Measurements from ENCODE around the gene KIF23. TPM values are rescaled to one million over a fixed set of nuclear protein-coding genes. Genes with fewer than 3 reads are reported as not detected.

Gene KIF23
- polyA plus RNA-seq, 1 donor (not counting 4 experiments of a cell fraction or from before 2014, with no cell fraction given) = 28.8 TPM

GRCh38 chr15:69412274-69412673 is 1.9 kb upstream of the KIF23 start:
- no peaks in the 10 kb centered on the region for H3K9me3 ChIP-seq (ENCODE audit: control insufficient read depth, low read depth, low read length)
- FAIRE-seq (no peak), DNase-seq (ENCODE audit: low read depth, low spot score) (no peak)
- H4K20me1 ChIP-seq (ENCODE audit: control insufficient read depth, extremely low read depth, insufficient read depth, low read length) = no peaks in the 10 kb centered on the region
- H3K4me1 ChIP-seq (ENCODE audit: control insufficient read depth, extremely low read depth, insufficient read depth, low read length) = peaks cover 23% of the 10 kb centered on the region
- no peak overlapping the region for H3K9ac ChIP-seq (ENCODE audit: control insufficient read depth, extremely low read depth, insufficient read depth, low read length)
- peaks cover 21% of the 10 kb centered on the region for H3K79me2 ChIP-seq (ENCODE audit: control insufficient read depth, insufficient read depth, low read length)
- no peak overlapping the region for H2AFZ ChIP-seq (ENCODE audit: control insufficient read depth, low read length)
- no peaks in the 10 kb centered on the region for H3K27me3 ChIP-seq (ENCODE audit: control insufficient read depth, extremely low read depth, insufficient read depth, low read length)
- no peaks in the 10 kb centered on the region for H3K36me3 ChIP-seq (ENCODE audit: control insufficient read depth in 2 of 2, extremely low read depth in 1 of 2, insufficient read depth in 2 of 2, low read length in 2 of 2)
- H3K27ac ChIP-seq (ENCODE audit: control insufficient read depth, insufficient read depth, low read length) = no peak overlapping the region
- H3K4me3 ChIP-seq (ENCODE audit: control insufficient read depth in 2 of 3, extremely low read depth in 1 of 3, insufficient read depth in 2 of 3, low read depth in 1 of 3, low read length in 3 of 3) = no peak overlapping the region
- no peak overlapping the region for H3K4me2 ChIP-seq (ENCODE audit: control insufficient read depth, extremely low read depth, insufficient read depth, low read depth, low read length)
- no peak for TF ChIP-seq EZH2 (IDR thresholded peaks at IDR 0.05; ENCODE audit: low read length)
- TF ChIP-seq CTCF (optimal IDR thresholded peaks at IDR 0.05 in 1 of 3, IDR thresholded peaks at IDR 0.05 in 1 of 3, conservative IDR thresholded peaks at IDR 0.05 in 1 of 3; ENCODE audit: extremely low read depth in 1 of 3, insufficient read depth in 2 of 3, low read length in 3 of 3) = no peak
- dilution Hi-C loops (cut with MboI; ENCODE audit: extremely low pct_ligation_motif_present, low sequenced_read_pairs) = no loop called here
- peaks cover 2% of the 10 kb centered on the region for H3K9me1 ChIP-seq (ENCODE audit: control insufficient read depth, extremely low read depth, insufficient read depth, low read length)

GRCh38 chr15:69412701-69413100 is 1.4 kb upstream of the KIF23 start:
- no peak for FAIRE-seq
- Histone ChIP-seq H3K27me3 (ENCODE audit: control insufficient read depth, extremely low read depth, insufficient read depth, low read length) (no peaks in the 10 kb centered on the region), H3K4me2 (ENCODE audit: control insufficient read depth, extremely low read depth, insufficient read depth, low read depth, low read length) (no peak overlapping the region), H3K9ac (ENCODE audit: control insufficient read depth, extremely low read depth, insufficient read depth, low read length) (no peak overlapping the region), H2AFZ (ENCODE audit: control insufficient read depth, low read length) (no peak overlapping the region), H3K4me3 (ENCODE audit: control insufficient read depth in 2 of 3, extremely low read depth in 1 of 3, insufficient read depth in 2 of 3, low read depth in 1 of 3, low read length in 3 of 3) (no peak overlapping the region), H3K4me1 (ENCODE audit: control insufficient read depth, extremely low read depth, insufficient read depth, low read length) (peaks cover 23% of the 10 kb centered on the region), H3K9me1 (ENCODE audit: control insufficient read depth, extremely low read depth, insufficient read depth, low read length) (peaks cover 2% of the 10 kb centered on the region), H4K20me1 (ENCODE audit: control insufficient read depth, extremely low read depth, insufficient read depth, low read length) (no peaks in the 10 kb centered on the region), H3K36me3 (ENCODE audit: control insufficient read depth in 2 of 2, extremely low read depth in 1 of 2, insufficient read depth in 2 of 2, low read length in 2 of 2) (no peaks in the 10 kb centered on the region), H3K9me3 (ENCODE audit: control insufficient read depth, low read depth, low read length) (no peaks in the 10 kb centered on the region), H3K27ac (ENCODE audit: control insufficient read depth, insufficient read depth, low read length) (no peak overlapping the region), H3K79me2 (ENCODE audit: control insufficient read depth, insufficient read depth, low read length) (peaks cover 26% of the 10 kb centered on the region)
- TF ChIP-seq CTCF (optimal IDR thresholded peaks at IDR 0.05 in 1 of 3, IDR thresholded peaks at IDR 0.05 in 1 of 3, conservative IDR thresholded peaks at IDR 0.05 in 1 of 3; ENCODE audit: extremely low read depth in 1 of 3, insufficient read depth in 2 of 3, low read length in 3 of 3) = no peak
- no peak for TF ChIP-seq EZH2 (IDR thresholded peaks at IDR 0.05; ENCODE audit: low read length)
- no peak for DNase-seq (ENCODE audit: low read depth, low spot score)
- dilution Hi-C loops (cut with MboI; ENCODE audit: extremely low pct_ligation_motif_present, low sequenced_read_pairs) = no loop called here
